Colonic mucosa (tissue), 4 donors: ENCODE measurements around the gene BMPR2. TPM values are rescaled to one million over a fixed set of nuclear protein-coding genes. Genes with fewer than 3 reads are reported as not detected.
A peak's percentile ranks its signal among the peaks of the same experiment; 100 is the strongest.

Experiments
- DNase-seq: peaks from one replicate; pipeline ENCODE4 v3.0.0-alpha.2; 2020
- H3K27ac ChIP-seq: fragments of 200-600 bp; one replicate; pipeline ENCODE4 v1.8.0; 2021
- H3K27me3 ChIP-seq: fragments of 200-600 bp; one replicate; pipeline ENCODE4 v1.8.0; 2021
- H3K36me3 ChIP-seq: fragments of 200-600 bp; one replicate; pipeline ENCODE4 v1.8.0; 2021
- H3K4me1 ChIP-seq: fragments of 200-600 bp; one replicate; pipeline ENCODE4 v1.8.0; 2021; ENCODE audit warnings: mild to moderate bottlenecking
- H3K4me3 ChIP-seq: fragments of 200-600 bp; one replicate; pipeline ENCODE4 v1.8.0; 2021
- H3K9ac ChIP-seq, 2 donors: one replicate each; pipeline ENCODE4 v1.7.0; 2013; ENCODE audit warnings: control low read depth in 2 of 2, low read depth in 2 of 2, low read length in 2 of 2
- H3K9me3 ChIP-seq: fragments of 200-600 bp; one replicate; pipeline ENCODE4 v1.8.0; 2021
- CTCF ChIP-seq: fragments of 200-600 bp; IDR thresholded peaks from one replicate; pipeline ENCODE4 v1.8.0; 2022; ENCODE audit warnings: antibody characterized with exemption, mild to moderate bottlenecking
- intact Hi-C: fragments of 100-400 bp; cut with DNase I; formaldehyde crosslinking; loops from one replicate; pipeline ENCODE4 v1.14.1; 2022
- total RNA-seq, 2 donors: library from RNA; stranded (reverse); fragmentation: NEBNext Ultra II Directional in 1 of 2; extraction: Animal tissue kit (Norgen Biotek cat#: 25700) in 1 of 2; gene quantifications; one replicate each; pipeline ENCODE4 v1.2.1, GENCODE V29; 2021
- donor health status: healthy.
- donor health status: DM: no; HTN: no; CAD: no.
- donor health status: DM: no; HTN: no; CAD: no.

The BMPR2 gene
- 10 to 100 TPM; 23.0 to 44.7 TPM for total RNA-seq

GRCh38 chr2:202375609-202376408 lies at the start of gene BMPR2:
Gene BMPR2 (plus strand): TSS chr2:202376327. CDS start chr2:202377475, 1,148 bp downstream.
- Histone ChIP-seq H3K4me3 (peak within 1 kb of the TSS; percentile 77), H3K27ac (peak within 1 kb of the TSS; percentile 99), H3K4me1 (no peaks in the 10 kb centered on the region), H3K9ac (peak within 1 kb of the TSS; percentile 92 to 97), H3K9me3 (no peaks in the 10 kb centered on the region), H3K36me3 (no peaks in the 10 kb centered on the region), H3K27me3 (no peaks in the 10 kb centered on the region)
- TF ChIP-seq CTCF = no peak
- intact Hi-C loops = no loop called here
- DNase-seq = peak; percentile 89

GRCh38 chr2:202327858-202328257 lies 48.3 kb upstream of the BMPR2 start:
- no peak for TF ChIP-seq CTCF
- H3K27me3 ChIP-seq = no peaks in the 10 kb centered on the region
- H3K4me3 ChIP-seq = no peak overlapping the region
- no peak overlapping the region for H3K9ac ChIP-seq
- intact Hi-C loops = no loop called here
- H3K9me3 ChIP-seq = no peaks in the 10 kb centered on the region
- H3K27ac ChIP-seq = no peak overlapping the region
- no peaks in the 10 kb centered on the region for H3K4me1 ChIP-seq
- H3K36me3 ChIP-seq = no peaks in the 10 kb centered on the region
- DNase-seq = no peak

- no peak for DNase-seq
- Histone ChIP-seq H3K36me3 (no peaks in the 10 kb centered on the region), H3K4me3 (no peak overlapping the region), H3K27ac (no peak overlapping the region), H3K27me3 (no peaks in the 10 kb centered on the region), H3K4me1 (no peaks in the 10 kb centered on the region), H3K9ac (no peak overlapping the region), H3K9me3 (no peaks in the 10 kb centered on the region)
- no peak for TF ChIP-seq CTCF
- intact Hi-C loops = no loop called here
These were observed 40.2 kb upstream of the BMPR2 start for GRCh38 chr2:202335791-202336467.

GRCh38 chr2:202337151-202337550 lies 39.0 kb upstream of the BMPR2 start:
- H3K27me3 ChIP-seq = no peaks in the 10 kb centered on the region
- H3K9ac ChIP-seq = no peak overlapping the region
- H3K36me3 ChIP-seq = no peaks in the 10 kb centered on the region
- intact Hi-C loops = no loop called here
- H3K9me3 ChIP-seq = no peaks in the 10 kb centered on the region
- H3K27ac ChIP-seq = no peak overlapping the region
- no peak overlapping the region for H3K4me3 ChIP-seq
- no peak for DNase-seq
- no peak for TF ChIP-seq CTCF
- H3K4me1 ChIP-seq = no peaks in the 10 kb centered on the region

GRCh38 chr2:202337706-202338346 lies 38.3 kb upstream of the BMPR2 start:
- no peaks in the 10 kb centered on the region for H3K27me3 ChIP-seq
- no peak overlapping the region for H3K9ac ChIP-seq
- no peaks in the 10 kb centered on the region for H3K4me1 ChIP-seq
- TF ChIP-seq CTCF = no peak
- H3K4me3 ChIP-seq = no peak overlapping the region
- intact Hi-C loops = no loop called here
- no peak overlapping the region for H3K27ac ChIP-seq
- no peaks in the 10 kb centered on the region for H3K9me3 ChIP-seq
- DNase-seq = no peak
- no peaks in the 10 kb centered on the region for H3K36me3 ChIP-seq
